GM13976 (cell line): ENCODE measurements around the gene ADGRD1.

ENCODE experiments used
- DNase-seq: peaks from one replicate; pipeline ENCODE4 v3.0.0; 2012; ENCODE audit warnings: low spot score
- CTCF ChIP-seq: IDR thresholded peaks from 2 replicates; pipeline ENCODE4 v1.5.1; 2012; ENCODE audit warnings: borderline replicate concordance, mild to moderate bottlenecking; ENCODE audit not compliant: insufficient read depth; ENCODE audit errors: extremely low read depth, missing control alignments, control extremely low read depth
- in situ Hi-C: fragments of 300-500 bp; cut with MboI; formaldehyde crosslinking; loops from one replicate; pipeline ENCODE4 v1.12.0; 2022; ENCODE audit warnings: low sequenced_read_pairs, mixed read lengths, inconsistent platforms; ENCODE audit not compliant: unreplicated experiment

The ADGRD1 gene

GRCh38 chr12:131047789-131048610, 94.3 kb downstream of the ADGRD1 start:
- in situ Hi-C loops: no loop called here
- no peak for DNase-seq
- no peak for TF ChIP-seq CTCF

GRCh38 chr12:131048611-131048990, 94.9 kb downstream of the ADGRD1 start:
- DNase-seq: no peak
- TF ChIP-seq CTCF: no peak
- in situ Hi-C loops: no loop called here

DNA sequence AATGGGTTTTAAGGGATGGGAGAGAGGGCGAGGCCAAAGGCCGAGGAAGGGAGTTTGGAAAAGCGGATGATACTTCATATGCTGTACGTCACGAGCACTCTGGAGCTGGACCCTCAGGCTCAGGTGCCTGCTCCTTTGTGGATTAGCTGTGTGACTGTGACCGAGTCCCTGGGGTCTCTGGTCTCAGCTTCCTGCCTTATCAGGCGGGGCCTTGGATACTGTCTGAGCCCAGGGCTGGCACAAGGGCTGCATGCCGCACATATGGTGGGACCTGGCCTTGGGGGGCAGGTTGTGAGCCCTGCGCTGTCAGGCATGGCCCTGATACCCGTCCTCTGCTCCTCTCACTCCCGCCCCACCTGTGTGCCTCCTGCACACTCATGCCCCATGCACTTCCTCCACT, 95.3 kb downstream of the ADGRD1 start:
- no peak for DNase-seq
- in situ Hi-C loops: no loop called here
- TF ChIP-seq CTCF: no peak

DNA sequence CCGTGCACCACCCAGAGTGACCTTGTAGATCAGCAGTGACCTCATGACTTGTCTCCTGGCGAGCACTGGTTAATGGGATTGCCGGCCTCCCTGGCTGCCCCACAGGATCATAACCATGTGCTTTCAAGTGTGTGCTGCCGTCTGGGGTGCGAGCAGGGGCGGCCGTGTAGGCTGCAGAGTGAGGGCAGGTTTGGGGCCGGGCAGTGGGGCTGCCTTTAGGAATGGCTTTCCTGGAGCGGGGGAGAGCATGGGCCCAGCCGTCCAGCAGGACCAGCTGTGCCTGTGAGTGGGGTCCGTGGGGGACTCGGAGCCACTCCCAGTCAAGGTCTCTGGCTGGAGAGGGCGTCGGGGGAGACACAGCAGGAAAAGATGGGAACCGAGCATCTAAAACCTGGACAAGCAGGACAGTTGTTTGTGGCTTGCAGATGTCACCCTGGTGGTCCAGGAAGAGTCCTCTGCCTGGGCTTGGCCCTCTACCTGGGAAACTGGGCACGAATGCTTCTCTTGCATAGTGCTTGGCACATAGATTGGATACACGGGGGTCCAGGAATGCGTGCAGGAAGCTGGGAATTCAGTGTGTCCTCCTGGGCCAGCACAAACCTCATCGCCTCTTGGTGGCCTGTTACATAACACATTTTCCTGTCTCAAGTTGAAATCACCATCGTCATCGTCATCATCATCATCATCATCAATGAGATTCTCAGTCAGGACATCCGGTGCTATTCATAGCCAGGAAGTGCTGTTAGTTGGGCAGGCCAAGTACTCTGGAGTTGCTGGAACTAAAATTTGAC, 96.0 kb downstream of the ADGRD1 start:
- in situ Hi-C loops: no loop called here
- no peak for DNase-seq
- TF ChIP-seq CTCF: no peak

- TF ChIP-seq CTCF: no peak
- no peak for DNase-seq
- in situ Hi-C loops: no loop called here
Measured at GRCh38 chr12:131050463-131051154, 96.9 kb downstream of the ADGRD1 start.

DNA sequence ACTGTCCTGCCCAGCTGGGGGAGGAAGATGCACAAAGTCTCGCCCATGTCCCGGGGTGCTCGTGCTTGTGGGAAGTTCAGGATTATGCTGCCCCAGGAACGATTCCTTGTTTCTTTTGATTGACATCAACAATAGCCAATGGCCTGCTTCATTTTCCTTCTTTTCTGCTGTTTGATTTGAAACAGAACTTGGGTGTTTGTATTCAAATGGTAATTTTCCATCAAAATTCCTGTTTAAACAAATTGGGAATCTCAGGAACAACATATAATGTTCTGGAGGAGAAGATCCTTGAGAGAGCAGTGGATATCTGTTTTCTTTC, 97.4 kb downstream of the ADGRD1 start:
- DNase-seq: no peak
- in situ Hi-C loops: no loop called here
- TF ChIP-seq CTCF: no peak
